A673 (cell line): ENCODE data around the gene MYO18A.

ENCODE experiments used
- EZH2 ChIP-seq: fragments of 200-600 bp; sonication (generic); IDR thresholded peaks from 2 replicates; pipeline ENCODE4 v1.6.1; 2017; ENCODE audit warnings: borderline replicate concordance, low read depth, mild to moderate bottlenecking, mixed read lengths, antibody characterized with exemption, low read length; ENCODE audit not compliant: poor library complexity, severe bottlenecking
- TF ChIP-seq, protein P1 (sequence below): fragments of 300-800, 200-600 bp; sonication (generic); conservative IDR thresholded peaks from 2 replicates; pipeline ENCODE4 v1.5.1; 2017; ENCODE audit warnings: low read depth, mild to moderate bottlenecking, antibody characterized with exemption, low read length, moderate library complexity, mixed read lengths

DNA sequence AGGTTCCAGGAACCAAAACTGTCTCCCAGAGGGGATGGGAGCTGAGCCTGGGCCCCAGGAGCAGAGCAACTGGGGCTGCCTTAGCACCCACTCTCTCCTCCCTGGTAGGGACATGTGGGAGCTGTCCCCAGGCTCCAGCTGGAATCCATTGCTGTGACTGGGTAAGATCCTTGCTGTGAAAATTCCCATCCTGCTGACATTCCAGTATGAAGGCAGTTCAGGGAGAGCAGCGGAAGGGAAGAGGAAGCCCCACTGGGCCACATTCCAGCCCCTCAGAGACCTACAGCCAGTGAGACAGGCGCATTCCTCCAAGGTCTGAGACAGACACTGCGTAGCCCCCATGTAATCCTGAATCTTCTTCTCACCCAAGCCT is 24.2 kb downstream of the MYO18A start:
- TF ChIP-seq, protein P1, sequence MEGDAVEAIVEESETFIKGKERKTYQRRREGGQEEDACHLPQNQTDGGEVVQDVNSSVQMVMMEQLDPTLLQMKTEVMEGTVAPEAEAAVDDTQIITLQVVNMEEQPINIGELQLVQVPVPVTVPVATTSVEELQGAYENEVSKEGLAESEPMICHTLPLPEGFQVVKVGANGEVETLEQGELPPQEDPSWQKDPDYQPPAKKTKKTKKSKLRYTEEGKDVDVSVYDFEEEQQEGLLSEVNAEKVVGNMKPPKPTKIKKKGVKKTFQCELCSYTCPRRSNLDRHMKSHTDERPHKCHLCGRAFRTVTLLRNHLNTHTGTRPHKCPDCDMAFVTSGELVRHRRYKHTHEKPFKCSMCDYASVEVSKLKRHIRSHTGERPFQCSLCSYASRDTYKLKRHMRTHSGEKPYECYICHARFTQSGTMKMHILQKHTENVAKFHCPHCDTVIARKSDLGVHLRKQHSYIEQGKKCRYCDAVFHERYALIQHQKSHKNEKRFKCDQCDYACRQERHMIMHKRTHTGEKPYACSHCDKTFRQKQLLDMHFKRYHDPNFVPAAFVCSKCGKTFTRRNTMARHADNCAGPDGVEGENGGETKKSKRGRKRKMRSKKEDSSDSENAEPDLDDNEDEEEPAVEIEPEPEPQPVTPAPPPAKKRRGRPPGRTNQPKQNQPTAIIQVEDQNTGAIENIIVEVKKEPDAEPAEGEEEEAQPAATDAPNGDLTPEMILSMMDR: no peak
- TF ChIP-seq EZH2: no peak
